ENCODE data around the gene MYH13. TPM values are rescaled to one million over a fixed set of nuclear protein-coding genes. Genes with fewer than 3 reads are reported as not detected.
"Not testable (repeated sequence)": the region's sequence is repeated elsewhere in the genome, so short reads cannot be mapped to it uniquely, and the experiment has no call there.

MYH13 gene
- total RNA-seq, 3 donors from 2014 or later (not counting 1 experiment from before 2014, with no cell fraction given): not detected

- intact Hi-C loops (cut with micrococcal nuclease): loop anchor here (10.0 kb wide), 1 partner anchor 371 kb away; no protein-coding TSS in a partner anchor
- ATAC-seq: peak; percentile 59 to 75 (median 68)
- Histone ChIP-seq H3K9me3 (ENCODE audit: control insufficient read depth, insufficient read depth, low read length) (no peaks in the 10 kb centered on the region), H3K27ac (ENCODE audit: low read length) (no peak overlapping the region), H3K4me3 (ENCODE audit: low read length) (no peak overlapping the region), H3K27me3 (ENCODE audit: control insufficient read depth, insufficient read depth, low read length) (no peaks in the 10 kb centered on the region), H3K4me1 (ENCODE audit: control insufficient read depth, insufficient read depth, low read length) (no peaks in the 10 kb centered on the region), H3K36me3 (ENCODE audit: control insufficient read depth, insufficient read depth, low read length) (no peaks in the 10 kb centered on the region)
- whole genome bisulfite sequencing (ENCODE audit: insufficient coverage): 43% methylated on average over 4 of the region's 5 CpGs
- Mint-ChIP-seq H3K4me1 (peaks cover 0 to 7% of the 10 kb centered on the region in 2 donors), H3K9me3 (no peaks in the 10 kb centered on the region), H3K27me3 (ENCODE audit: low read depth in 2 of 2) (peaks cover 2 to 6% of the 10 kb centered on the region in 2 donors), H3K27ac (no peak overlapping the region), H3K36me3 (no peaks in the 10 kb centered on the region), H3K4me3 (no peak overlapping the region)
- DNase-seq: peak; percentile 30 to 41
- TF ChIP-seq, protein P1, sequence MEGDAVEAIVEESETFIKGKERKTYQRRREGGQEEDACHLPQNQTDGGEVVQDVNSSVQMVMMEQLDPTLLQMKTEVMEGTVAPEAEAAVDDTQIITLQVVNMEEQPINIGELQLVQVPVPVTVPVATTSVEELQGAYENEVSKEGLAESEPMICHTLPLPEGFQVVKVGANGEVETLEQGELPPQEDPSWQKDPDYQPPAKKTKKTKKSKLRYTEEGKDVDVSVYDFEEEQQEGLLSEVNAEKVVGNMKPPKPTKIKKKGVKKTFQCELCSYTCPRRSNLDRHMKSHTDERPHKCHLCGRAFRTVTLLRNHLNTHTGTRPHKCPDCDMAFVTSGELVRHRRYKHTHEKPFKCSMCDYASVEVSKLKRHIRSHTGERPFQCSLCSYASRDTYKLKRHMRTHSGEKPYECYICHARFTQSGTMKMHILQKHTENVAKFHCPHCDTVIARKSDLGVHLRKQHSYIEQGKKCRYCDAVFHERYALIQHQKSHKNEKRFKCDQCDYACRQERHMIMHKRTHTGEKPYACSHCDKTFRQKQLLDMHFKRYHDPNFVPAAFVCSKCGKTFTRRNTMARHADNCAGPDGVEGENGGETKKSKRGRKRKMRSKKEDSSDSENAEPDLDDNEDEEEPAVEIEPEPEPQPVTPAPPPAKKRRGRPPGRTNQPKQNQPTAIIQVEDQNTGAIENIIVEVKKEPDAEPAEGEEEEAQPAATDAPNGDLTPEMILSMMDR (IDR thresholded peaks at IDR 0.05): peak; percentile 63
These were observed 77.0 kb downstream of the MYH13 start for GRCh38 chr17:10295728-10296343.

DNA sequence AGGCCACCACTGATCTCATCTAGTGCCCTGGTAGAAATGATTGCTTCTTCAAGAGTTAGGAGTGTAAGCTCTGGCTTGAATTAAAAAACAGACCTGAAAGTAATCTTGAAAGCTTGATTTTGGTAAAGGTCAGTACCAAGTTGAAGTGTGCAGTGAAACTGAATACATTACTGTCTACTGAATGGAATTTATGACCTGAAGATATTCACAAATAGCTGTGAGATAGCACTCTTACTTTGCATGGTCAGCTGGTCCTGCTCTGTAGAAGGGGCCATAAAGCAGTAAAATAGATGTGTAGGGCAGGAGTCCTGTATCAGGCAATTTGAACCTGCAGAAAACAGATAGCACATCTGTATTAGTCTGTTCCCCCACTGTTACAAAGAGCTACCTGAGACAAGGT is 78.6 kb downstream of the MYH13 start:
- Mint-ChIP-seq H3K4me3 (no peak overlapping the region), H3K9me3 (no peaks in the 10 kb centered on the region), H3K27ac (no peak overlapping the region), H3K36me3 (no peaks in the 10 kb centered on the region), H3K4me1 (peaks cover 0 to 7% of the 10 kb centered on the region in 2 donors), H3K27me3 (ENCODE audit: low read depth in 2 of 2) (peaks cover 14 to 18% of the 10 kb centered on the region in 2 donors)
- no peaks in the 10 kb centered on the region for H3K4me1 ChIP-seq (ENCODE audit: control insufficient read depth, insufficient read depth, low read length)
- ATAC-seq: no peak
- intact Hi-C loops (cut with micrococcal nuclease): loop anchor here (10.0 kb wide), 1 partner anchor 369 kb away; no protein-coding TSS in a partner anchor
- no peak overlapping the region for H3K27ac ChIP-seq (ENCODE audit: low read length)
- H3K4me3 ChIP-seq (ENCODE audit: low read length): no peak overlapping the region
- no peaks in the 10 kb centered on the region for H3K9me3 ChIP-seq (ENCODE audit: control insufficient read depth, insufficient read depth, low read length)
- H3K27me3 ChIP-seq (ENCODE audit: control insufficient read depth, insufficient read depth, low read length): peaks cover 2% of the 10 kb centered on the region
- no peaks in the 10 kb centered on the region for H3K36me3 ChIP-seq (ENCODE audit: control insufficient read depth, insufficient read depth, low read length)
- no peak for DNase-seq
- TF ChIP-seq, protein P1 (IDR thresholded peaks at IDR 0.05): no peak

GRCh38 chr17:10292057-10292937 is 80.5 kb downstream of the MYH13 start:
- Mint-ChIP-seq H3K27ac (no peak overlapping the region), H3K9me3 (no peaks in the 10 kb centered on the region), H3K4me1 (peaks cover 0 to 7% of the 10 kb centered on the region in 2 donors), H3K27me3 (ENCODE audit: low read depth in 2 of 2) (peaks cover 21 to 34% of the 10 kb centered on the region in 2 donors), H3K36me3 (no peaks in the 10 kb centered on the region), H3K4me3 (no peak overlapping the region)
- H3K36me3 ChIP-seq (ENCODE audit: control insufficient read depth, insufficient read depth, low read length): no peaks in the 10 kb centered on the region
- H3K9me3 ChIP-seq (ENCODE audit: control insufficient read depth, insufficient read depth, low read length): no peaks in the 10 kb centered on the region
- intact Hi-C loops (cut with micrococcal nuclease): loop anchor here (10.0 kb wide), 1 partner anchor 367 kb away; no protein-coding TSS in a partner anchor
- TF ChIP-seq, protein P1 (IDR thresholded peaks at IDR 0.05): no peak
- peaks cover 2% of the 10 kb centered on the region for H3K27me3 ChIP-seq (ENCODE audit: control insufficient read depth, insufficient read depth, low read length)
- WGBS (ENCODE audit: insufficient coverage): 61% methylated on average over 12 of the region's 12 CpGs
- DNase-seq (no peak), ATAC-seq (peak in 2 of 3 donors; percentile 43 to 72)
- no peak overlapping the region for H3K27ac ChIP-seq (ENCODE audit: low read length)
- no peaks in the 10 kb centered on the region for H3K4me1 ChIP-seq (ENCODE audit: control insufficient read depth, insufficient read depth, low read length)
- H3K4me3 ChIP-seq (ENCODE audit: low read length): no peak overlapping the region

DNA sequence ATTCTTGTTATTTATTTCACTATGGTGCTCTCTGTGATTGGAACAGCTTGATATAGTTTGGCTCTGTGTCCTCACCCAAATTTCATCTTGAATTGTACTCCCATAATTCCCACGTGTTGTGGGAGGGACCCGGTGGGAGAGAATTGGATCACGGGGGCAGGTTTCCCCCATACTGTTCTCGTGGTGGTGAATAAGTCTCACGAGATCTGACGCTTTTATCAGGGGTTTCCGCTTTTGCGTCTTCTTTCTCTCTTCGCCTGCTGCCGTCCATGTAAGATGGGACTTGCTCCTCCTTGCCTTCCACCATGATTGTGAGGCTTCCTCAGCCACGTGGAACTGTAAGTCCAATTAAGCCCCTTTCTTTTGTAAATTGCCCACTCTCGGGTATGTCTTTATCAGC is 81.2 kb downstream of the MYH13 start:
- not testable (repeated sequence) for H3K4me1 ChIP-seq (ENCODE audit: control insufficient read depth, insufficient read depth, low read length); H3K4me1 Mint-ChIP-seq; ATAC-seq; H3K9me3 Mint-ChIP-seq; H3K27ac ChIP-seq (ENCODE audit: low read length); H3K36me3 Mint-ChIP-seq; DNase-seq; H3K4me3 ChIP-seq (ENCODE audit: low read length); H3K27me3 ChIP-seq (ENCODE audit: control insufficient read depth, insufficient read depth, low read length); H3K27ac Mint-ChIP-seq; H3K9me3 ChIP-seq (ENCODE audit: control insufficient read depth, insufficient read depth, low read length); H3K4me3 Mint-ChIP-seq; H3K36me3 ChIP-seq (ENCODE audit: control insufficient read depth, insufficient read depth, low read length)
- peaks cover 21 to 36% of the 10 kb centered on the region in 2 donors for H3K27me3 Mint-ChIP-seq (ENCODE audit: low read depth in 2 of 2)
- intact Hi-C loops (cut with micrococcal nuclease): loop anchor here (10.0 kb wide), 1 partner anchor 367 kb away; no protein-coding TSS in a partner anchor
- 87% methylated on average over 12 of the region's 12 CpGs for WGBS (ENCODE audit: insufficient coverage)

Measured in natural killer cell (primary cell).